GM21723 (cell line): ENCODE results near the gene CTNND1.
"Not testable (repeated sequence)": the region's sequence is repeated elsewhere in the genome, so short reads cannot be mapped to it uniquely, and the experiment has no call there.

ENCODE experiments used
- ATAC-seq: cut with Tn5 transposase; IDR thresholded peaks from one replicate; pipeline ENCODE4 v1.9.1; 2021; ENCODE audit warnings: mild to moderate bottlenecking, moderate library complexity; ENCODE audit not compliant: unreplicated experiment

Gene CTNND1, protein sequence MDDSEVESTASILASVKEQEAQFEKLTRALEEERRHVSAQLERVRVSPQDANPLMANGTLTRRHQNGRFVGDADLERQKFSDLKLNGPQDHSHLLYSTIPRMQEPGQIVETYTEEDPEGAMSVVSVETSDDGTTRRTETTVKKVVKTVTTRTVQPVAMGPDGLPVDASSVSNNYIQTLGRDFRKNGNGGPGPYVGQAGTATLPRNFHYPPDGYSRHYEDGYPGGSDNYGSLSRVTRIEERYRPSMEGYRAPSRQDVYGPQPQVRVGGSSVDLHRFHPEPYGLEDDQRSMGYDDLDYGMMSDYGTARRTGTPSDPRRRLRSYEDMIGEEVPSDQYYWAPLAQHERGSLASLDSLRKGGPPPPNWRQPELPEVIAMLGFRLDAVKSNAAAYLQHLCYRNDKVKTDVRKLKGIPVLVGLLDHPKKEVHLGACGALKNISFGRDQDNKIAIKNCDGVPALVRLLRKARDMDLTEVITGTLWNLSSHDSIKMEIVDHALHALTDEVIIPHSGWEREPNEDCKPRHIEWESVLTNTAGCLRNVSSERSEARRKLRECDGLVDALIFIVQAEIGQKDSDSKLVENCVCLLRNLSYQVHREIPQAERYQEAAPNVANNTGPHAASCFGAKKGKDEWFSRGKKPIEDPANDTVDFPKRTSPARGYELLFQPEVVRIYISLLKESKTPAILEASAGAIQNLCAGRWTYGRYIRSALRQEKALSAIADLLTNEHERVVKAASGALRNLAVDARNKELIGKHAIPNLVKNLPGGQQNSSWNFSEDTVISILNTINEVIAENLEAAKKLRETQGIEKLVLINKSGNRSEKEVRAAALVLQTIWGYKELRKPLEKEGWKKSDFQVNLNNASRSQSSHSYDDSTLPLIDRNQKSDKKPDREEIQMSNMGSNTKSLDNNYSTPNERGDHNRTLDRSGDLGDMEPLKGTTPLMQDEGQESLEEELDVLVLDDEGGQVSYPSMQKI

GRCh38 chr11:57761301-57762234 lies at the start of gene CTNND1:
CTNND1 (plus strand) TSS chr11:57761802; CDS start chr11:57791479, 29,677 bp downstream.
- ATAC-seq: peak; percentile 94

- peak; percentile 94 for ATAC-seq
These were observed 49.1 kb upstream of the CTNND1 start, which contains the start of gene TMX2 for GRCh38 chr11:57712256-57713150. TMX2 (plus strand) TSS chr11:57712593; CDS start chr11:57712619, 26 bp downstream.

- no peak for ATAC-seq
These were observed 47.8 kb upstream of the CTNND1 start for GRCh38 chr11:57713835-57714234.

- ATAC-seq: not testable (repeated sequence)
These were observed 44.9 kb upstream of the CTNND1 start for GRCh38 chr11:57716726-57717125.

DNA sequence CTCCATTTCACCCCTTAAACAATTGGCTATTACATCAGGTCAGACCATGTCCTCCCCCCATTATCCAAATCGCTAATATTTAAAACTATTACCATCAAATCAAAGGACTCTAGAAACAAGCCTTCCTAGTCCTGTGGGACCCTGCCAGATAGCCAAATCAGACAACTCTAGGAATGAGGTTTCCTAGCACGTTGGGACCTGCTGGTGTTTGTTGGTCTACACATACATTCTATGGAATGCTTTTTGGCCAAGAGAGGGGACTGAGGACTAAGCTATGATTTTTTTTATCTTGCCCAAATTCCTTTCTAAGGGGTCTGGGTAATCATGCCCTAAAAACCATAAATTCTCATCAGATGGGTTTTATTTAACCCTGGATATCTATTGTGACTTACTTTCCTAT lies 34.4 kb upstream of the CTNND1 start:
- no peak for ATAC-seq

DNA sequence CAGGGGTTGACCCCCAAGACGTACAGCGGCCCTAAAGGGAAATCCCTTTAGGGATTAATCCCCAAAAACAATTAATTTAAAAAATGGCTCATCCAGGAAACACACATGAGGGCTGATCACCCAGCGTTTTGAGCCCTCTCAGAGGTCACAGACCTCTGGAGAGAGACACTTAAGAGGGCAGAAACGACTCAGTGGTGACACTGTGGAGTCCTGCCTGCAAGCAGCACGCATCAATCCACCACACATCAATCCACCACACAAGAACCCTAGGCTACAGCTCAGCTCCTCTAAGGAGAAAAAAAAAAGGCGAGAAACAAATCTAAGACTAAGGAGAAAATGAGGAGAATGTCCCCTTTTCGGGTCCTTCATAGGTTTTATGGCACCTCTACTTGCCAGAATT lies 32.8 kb upstream of the CTNND1 start:
- ATAC-seq: no peak

GRCh38 chr11:57729479-57729878 lies 32.1 kb upstream of the CTNND1 start:
- no peak for ATAC-seq

DNA sequence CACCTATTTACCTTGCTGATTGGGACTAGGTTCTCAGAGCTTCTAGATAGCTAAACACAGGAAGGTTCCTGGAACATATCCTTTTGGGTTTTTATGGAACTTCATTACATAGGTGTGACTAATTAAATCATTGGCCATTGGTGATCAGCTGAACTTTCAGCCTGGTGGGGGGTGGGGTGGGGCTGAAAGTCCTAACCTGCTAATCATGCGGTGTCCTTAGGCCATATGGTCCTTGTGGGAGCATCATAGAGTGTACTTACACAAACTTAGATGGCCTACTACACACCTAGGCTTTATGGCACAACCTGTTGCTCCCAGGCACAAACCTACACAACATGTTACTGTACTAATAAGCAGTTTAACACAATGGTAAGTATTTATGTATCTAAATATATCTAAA lies 28.9 kb upstream of the CTNND1 start:
- ATAC-seq: no peak

DNA sequence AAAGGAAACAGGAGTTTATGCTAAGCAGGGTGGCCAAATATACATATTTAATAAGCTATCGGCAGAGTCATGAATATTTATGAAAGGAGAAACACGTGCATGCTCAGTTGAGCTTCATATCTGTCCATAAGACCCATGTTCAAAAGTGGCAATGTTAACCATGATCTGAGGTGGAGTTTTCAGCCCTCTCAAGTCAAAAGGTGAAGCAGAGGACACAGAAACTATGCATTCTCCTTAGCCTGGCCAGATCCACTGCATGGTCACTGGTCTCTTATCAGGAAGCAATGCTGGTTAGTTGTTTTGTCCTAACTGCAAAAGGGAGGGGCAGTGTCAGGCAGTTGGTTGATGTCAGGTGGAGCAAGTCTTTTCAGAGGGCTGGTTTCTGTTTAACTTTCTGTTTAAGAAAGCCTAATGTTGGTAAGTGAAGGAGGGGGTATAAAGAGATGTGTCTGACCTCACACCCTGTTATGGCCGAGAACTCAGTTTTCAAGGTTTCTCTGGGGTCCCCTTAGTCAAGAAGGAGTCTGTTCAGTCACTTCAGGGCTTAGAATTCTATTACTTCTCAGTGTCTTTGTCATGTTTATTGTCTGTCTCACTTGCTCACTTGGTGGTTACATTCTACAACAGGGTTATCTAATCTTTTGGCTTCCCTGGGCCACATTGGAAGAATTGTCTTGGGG lies 25.8 kb upstream of the CTNND1 start:
- peak; percentile 48 for ATAC-seq

DNA sequence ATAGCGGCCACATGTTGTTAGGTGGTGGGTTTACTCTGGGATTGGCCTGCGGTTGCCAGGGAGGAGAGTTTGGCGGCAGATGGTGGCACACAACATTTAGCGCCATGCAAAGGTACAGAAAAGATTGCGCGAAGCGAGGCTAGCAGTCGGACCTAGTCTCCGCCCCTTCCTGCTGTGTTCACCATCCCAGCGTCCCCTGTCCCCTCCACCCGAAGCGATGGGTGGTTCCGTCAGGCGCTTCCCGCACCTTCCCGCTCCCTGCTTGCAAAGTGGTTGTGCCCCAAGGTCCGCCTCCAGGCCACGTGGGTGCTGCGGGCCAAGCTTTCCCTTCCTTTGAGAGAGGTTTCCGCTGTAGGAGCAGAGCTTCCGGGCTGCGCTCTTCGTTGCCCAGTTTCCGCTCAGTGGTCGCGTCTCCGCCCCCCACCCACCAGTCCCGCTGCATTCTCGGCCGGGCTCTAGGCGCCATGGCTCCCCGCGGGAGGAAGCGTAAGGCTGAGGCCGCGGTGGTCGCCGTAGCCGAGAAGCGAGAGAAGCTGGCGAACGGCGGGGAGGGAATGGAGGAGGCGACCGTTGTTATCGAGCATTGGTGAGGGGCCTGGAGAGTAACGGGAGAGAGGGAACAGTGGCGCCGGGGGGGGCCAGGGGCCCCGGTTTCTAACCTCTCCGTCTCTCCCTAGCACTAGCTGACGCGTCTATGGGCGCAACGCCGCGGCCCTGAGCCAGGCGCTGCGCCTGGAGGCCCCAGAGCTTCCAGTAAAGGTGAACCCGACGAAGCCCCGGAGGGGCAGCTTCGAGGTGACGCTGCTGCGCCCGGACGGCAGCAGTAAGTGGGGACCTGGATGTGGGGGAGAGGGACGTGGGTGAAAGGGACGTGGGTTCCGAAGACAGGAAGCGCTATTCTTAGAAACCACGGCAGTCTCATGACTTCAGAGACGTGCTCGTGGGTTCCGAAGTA lies 20.2 kb upstream of the CTNND1 start, which contains the start of gene SELENOH:
Gene SELENOH (plus strand): TSS at position 360 of the 955 bp plus-strand sequence. CDS start 105 bp downstream, at position 465.
- ATAC-seq: peak; percentile 93

- ATAC-seq: no peak
These were observed 19.5 kb upstream of the CTNND1 start for GRCh38 chr11:57742087-57742452.

GRCh38 chr11:57744357-57744756 lies 17.2 kb upstream of the CTNND1 start:
- no peak for ATAC-seq

- no peak for ATAC-seq
These were observed 16.4 kb upstream of the CTNND1 start for GRCh38 chr11:57745206-57745605.

DNA sequence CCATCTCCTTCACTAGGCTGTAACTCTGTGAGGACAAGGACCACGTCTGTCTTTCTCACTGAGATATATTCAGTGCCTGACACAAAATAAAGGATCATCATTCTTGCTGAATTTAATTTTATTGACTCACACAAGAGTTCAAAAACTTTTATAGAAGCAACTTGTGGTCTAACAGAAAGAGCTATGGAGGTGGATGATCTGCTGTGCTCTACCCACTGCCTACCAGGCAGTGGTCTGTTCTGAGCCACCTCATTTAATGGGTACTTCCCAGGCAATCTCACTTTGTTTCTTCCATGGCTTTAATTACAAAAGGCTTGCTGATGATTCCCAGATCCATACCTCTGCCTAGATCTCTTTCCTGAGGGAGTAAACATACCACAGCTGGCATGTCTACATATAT lies 14.7 kb upstream of the CTNND1 start:
- no peak for ATAC-seq

GRCh38 chr11:57751176-57751575 lies 10.4 kb upstream of the CTNND1 start:
- no peak for ATAC-seq

DNA sequence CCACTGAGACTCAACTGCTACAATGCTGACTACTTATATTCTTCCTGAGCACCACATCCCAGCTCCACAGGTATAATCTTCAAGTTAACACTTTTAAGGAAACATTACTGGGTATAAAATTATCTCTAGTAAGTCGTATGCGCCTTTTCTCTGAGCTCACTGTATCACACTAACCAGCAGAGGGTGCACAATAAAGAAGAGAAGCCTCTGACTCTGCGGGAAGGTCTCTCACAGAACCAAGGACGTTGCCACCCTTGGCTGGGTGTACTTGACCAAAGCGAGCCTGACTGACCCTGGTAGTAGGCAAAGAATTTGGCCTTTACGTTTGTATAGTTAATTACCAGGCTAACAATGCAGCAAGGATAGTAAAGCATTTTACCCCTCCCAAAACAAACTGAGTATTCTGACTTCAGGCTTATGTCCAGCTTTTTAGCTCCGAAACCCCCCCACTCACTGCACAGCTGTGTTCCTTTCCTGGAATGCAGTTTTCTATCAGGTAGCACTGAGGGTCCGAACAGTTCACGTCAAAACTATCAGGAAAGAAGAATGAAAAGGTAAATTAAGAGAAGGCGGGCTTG lies 9.8 kb upstream of the CTNND1 start, which contains the start of gene BTBD18:
Gene BTBD18 (minus strand): TSS at position 144 of the 578 bp plus-strand sequence. CDS start 631 bp downstream, outside the sequence.
- ATAC-seq: no peak

- ATAC-seq: no peak
These were observed 8.6 kb upstream of the CTNND1 start for GRCh38 chr11:57752954-57753353.
